HepG2 (cell line): ENCODE results near the gene TMC2. TPM values are rescaled to one million over a fixed set of nuclear protein-coding genes. Genes with fewer than 3 reads are reported as not detected.

Experiments used
- GATAD2A ChIP-seq: IDR thresholded peaks from 2 replicates; pipeline ENCODE4 v1.6.1; 2016
- GTF2F1 ChIP-seq: fragments of 150-350 bp; IDR thresholded peaks from 2 replicates; pipeline ENCODE4 v1.6.1; 2014; ENCODE audit warnings: low read length
- HOXD1 ChIP-seq: sonication (generic); formaldehyde crosslinking; IDR thresholded peaks from 2 replicates; pipeline ENCODE4 v1.5.0; 2020; ENCODE audit warnings: missing genetic modification reagents
- KLF13 ChIP-seq: sonication (generic); formaldehyde crosslinking; IDR thresholded peaks from 2 replicates; pipeline ENCODE4 v1.4.0; 2020; ENCODE audit warnings: mild to moderate bottlenecking, missing genetic modification reagents
- MAFG ChIP-seq: sonication (generic); formaldehyde crosslinking; IDR thresholded peaks from 2 replicates; pipeline ENCODE4 v1.5.1; 2020; ENCODE audit warnings: mild to moderate bottlenecking, missing genetic modification reagents
- MBD4 ChIP-seq: IDR thresholded peaks from 2 replicates; pipeline ENCODE4 v1.6.1; 2012; ENCODE audit warnings: low read length, inconsistent platforms, borderline replicate concordance
- NCOA1 ChIP-seq: sonication (generic); formaldehyde crosslinking; IDR thresholded peaks from 2 replicates; pipeline ENCODE4 v1.9.0; 2021; ENCODE audit warnings: missing genetic modification reagents
- RARA ChIP-seq: IDR thresholded peaks from 2 replicates; pipeline ENCODE4 v1.6.1; 2016; ENCODE audit warnings: missing genetic modification reagents, missing compliant biosample characterization
- REL ChIP-seq: sonication (generic); formaldehyde crosslinking; conservative IDR thresholded peaks from 2 replicates; pipeline ENCODE4 v1.8.0; 2022; ENCODE audit warnings: mild to moderate bottlenecking, missing genetic modification reagents, moderate library complexity
- SMARCC2 ChIP-seq: fragments of 450-650 bp; IDR thresholded peaks from 2 replicates; pipeline ENCODE4 v1.6.1; 2017; ENCODE audit warnings: antibody characterized with exemption, mild to moderate bottlenecking
- SMC3 ChIP-seq: IDR thresholded peaks from 2 replicates; pipeline ENCODE4 v1.6.1; 2011; ENCODE audit warnings: low read length, improper control_type of control experiment
- STAT5B ChIP-seq: sonication (generic); formaldehyde crosslinking; IDR thresholded peaks from 2 replicates; pipeline ENCODE4 v1.4.0; 2020; ENCODE audit warnings: missing genetic modification reagents
- U2AF1 ChIP-seq: fragments of 200-400 bp; formaldehyde crosslinking; optimal IDR thresholded peaks from 2 replicates; pipeline ENCODE3; 2017; ENCODE audit warnings: mild to moderate bottlenecking, low read depth, low read length
- ZNF138 ChIP-seq: sonication (generic); formaldehyde crosslinking; IDR thresholded peaks from 2 replicates; pipeline ENCODE4 v1.5.0; 2020; ENCODE audit warnings: mild to moderate bottlenecking, low read depth, missing genetic modification reagents
- ZNF205 ChIP-seq: IDR thresholded peaks from 2 replicates; pipeline ENCODE4 v1.6.1; 2018; ENCODE audit warnings: missing biosample characterization, missing genetic modification reagents
- ZNF569 ChIP-seq: sonication (generic); formaldehyde crosslinking; IDR thresholded peaks from 2 replicates; pipeline ENCODE4 v1.5.0; 2020; ENCODE audit warnings: mild to moderate bottlenecking, missing genetic modification reagents, moderate library complexity, borderline replicate concordance
- ZNF773 ChIP-seq: sonication (generic); formaldehyde crosslinking; IDR thresholded peaks from 2 replicates; pipeline ENCODE4 v1.4.0; 2020; ENCODE audit warnings: missing genetic modification reagents, borderline replicate concordance
- ZNF781 ChIP-seq: sonication (generic); formaldehyde crosslinking; IDR thresholded peaks from 2 replicates; pipeline ENCODE4 v1.5.1; 2020; ENCODE audit warnings: borderline replicate concordance, mild to moderate bottlenecking, missing genetic modification reagents; ENCODE audit errors: not compliant biosample characterization
- polyA plus RNA-seq, 8 experiments: library from polyadenylated mRNA; depleted of rRNA in 3 of 8; stranded (reverse) in 7 of 8; unstranded in 1 of 8; fragments of >200 nt; fragmentation: Illumina TruSeq in 4 of 8; extraction: Trizol in 4 of 8; gene quantifications; 2 replicates each; pipeline versions ENCODE4 v1.2.1 to v1.2.3, GENCODE V29; 2011 to 2016; ENCODE audit warnings: low read depth in 4 of 8, missing spikeins in 1 of 8, mixed read lengths in 1 of 8; ENCODE audit not compliant: insufficient read depth in 1 of 8
- total RNA-seq, 5 experiments: library from RNA; depleted of rRNA; stranded (reverse); fragments of >200 nt; fragmentation: Illumina TruSeq; extraction: Trizol; gene quantifications; 2 replicates each; pipeline ENCODE4 v1.2.3, GENCODE V29; 2016; ENCODE audit warnings: low read depth in 1 of 5
- TF ChIP-seq, protein P1 (sequence below): sonication (generic); formaldehyde crosslinking; IDR thresholded peaks from 2 replicates; pipeline ENCODE4 v1.4.0; 2020; ENCODE audit warnings: missing genetic modification reagents, mild to moderate bottlenecking, borderline replicate concordance
- TF ChIP-seq, protein P2 (sequence below): sonication (generic); formaldehyde crosslinking; IDR thresholded peaks from 2 replicates; pipeline ENCODE4 v1.8.0; 2022; ENCODE audit warnings: mild to moderate bottlenecking, missing genetic modification reagents
- TF ChIP-seq, protein P3 (sequence below): sonication (generic); formaldehyde crosslinking; IDR thresholded peaks from 2 replicates; pipeline ENCODE4 v1.5.1; 2020; ENCODE audit warnings: missing genetic modification reagents, mild to moderate bottlenecking, borderline replicate concordance
- TF ChIP-seq, protein P4 (sequence below): sonication (generic); formaldehyde crosslinking; conservative IDR thresholded peaks from 2 replicates; pipeline ENCODE4 v1.8.0; 2022; ENCODE audit warnings: low read depth, missing genetic modification reagents

TMC2 gene
- total and polyA plus RNA-seq, 2 of the 13 experiments (the other 11 are each of a cell fraction or from before 2014, with no cell fraction given) = not detected

GRCh38 chr20:2507875-2508630, 28.3 kb upstream of the TMC2 start (continued):
- TF ChIP-seq, protein P1, sequence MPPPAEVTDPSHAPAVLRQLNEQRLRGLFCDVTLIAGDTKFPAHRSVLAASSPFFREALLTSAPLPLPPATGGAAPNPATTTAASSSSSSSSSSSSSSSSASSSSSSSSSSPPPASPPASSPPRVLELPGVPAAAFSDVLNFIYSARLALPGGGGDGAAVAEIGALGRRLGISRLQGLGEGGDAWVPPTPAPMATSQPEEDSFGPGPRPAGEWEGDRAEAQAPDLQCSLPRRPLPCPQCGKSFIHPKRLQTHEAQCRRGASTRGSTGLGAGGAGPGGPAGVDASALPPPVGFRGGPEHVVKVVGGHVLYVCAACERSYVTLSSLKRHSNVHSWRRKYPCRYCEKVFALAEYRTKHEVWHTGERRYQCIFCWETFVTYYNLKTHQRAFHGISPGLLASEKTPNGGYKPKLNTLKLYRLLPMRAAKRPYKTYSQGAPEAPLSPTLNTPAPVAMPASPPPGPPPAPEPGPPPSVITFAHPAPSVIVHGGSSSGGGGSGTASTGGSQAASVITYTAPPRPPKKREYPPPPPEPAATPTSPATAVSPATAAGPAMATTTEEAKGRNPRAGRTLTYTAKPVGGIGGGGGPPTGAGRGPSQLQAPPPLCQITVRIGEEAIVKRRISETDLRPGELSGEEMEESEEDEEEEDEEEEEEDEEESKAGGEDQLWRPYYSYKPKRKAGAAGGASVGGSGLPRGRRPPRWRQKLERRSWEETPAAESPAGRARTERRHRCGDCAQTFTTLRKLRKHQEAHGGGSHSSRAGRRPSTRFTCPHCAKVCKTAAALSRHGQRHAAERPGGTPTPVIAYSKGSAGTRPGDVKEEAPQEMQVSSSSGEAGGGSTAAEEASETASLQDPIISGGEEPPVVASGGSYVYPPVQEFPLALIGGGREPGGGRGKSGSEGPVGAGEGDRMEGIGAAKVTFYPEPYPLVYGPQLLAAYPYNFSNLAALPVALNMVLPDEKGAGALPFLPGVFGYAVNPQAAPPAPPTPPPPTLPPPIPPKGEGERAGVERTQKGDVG (CRISPR knock-in tag) = no peak
- TF ChIP-seq ZNF138 (CRISPR knock-in tag) = no peak
- TF ChIP-seq ZNF569 = no peak
- TF ChIP-seq U2AF1 = no peak
- TF ChIP-seq MAFG = no peak
- TF ChIP-seq SMARCC2 = no peak
- TF ChIP-seq HOXD1 (CRISPR knock-in tag) = no peak
- TF ChIP-seq SMC3 = no peak
- TF ChIP-seq ZNF781 (CRISPR knock-in tag) = no peak
- no peak for TF ChIP-seq REL (CRISPR knock-in tag)
- no peak for TF ChIP-seq KLF13
- TF ChIP-seq GATAD2A = no peak
- TF ChIP-seq, protein P2, sequence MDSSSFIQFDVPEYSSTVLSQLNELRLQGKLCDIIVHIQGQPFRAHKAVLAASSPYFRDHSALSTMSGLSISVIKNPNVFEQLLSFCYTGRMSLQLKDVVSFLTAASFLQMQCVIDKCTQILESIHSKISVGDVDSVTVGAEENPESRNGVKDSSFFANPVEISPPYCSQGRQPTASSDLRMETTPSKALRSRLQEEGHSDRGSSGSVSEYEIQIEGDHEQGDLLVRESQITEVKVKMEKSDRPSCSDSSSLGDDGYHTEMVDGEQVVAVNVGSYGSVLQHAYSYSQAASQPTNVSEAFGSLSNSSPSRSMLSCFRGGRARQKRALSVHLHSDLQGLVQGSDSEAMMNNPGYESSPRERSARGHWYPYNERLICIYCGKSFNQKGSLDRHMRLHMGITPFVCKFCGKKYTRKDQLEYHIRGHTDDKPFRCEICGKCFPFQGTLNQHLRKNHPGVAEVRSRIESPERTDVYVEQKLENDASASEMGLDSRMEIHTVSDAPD (CRISPR knock-in tag) = no peak
- no peak for TF ChIP-seq ZNF773 (CRISPR knock-in tag)
- TF ChIP-seq, protein P3, sequence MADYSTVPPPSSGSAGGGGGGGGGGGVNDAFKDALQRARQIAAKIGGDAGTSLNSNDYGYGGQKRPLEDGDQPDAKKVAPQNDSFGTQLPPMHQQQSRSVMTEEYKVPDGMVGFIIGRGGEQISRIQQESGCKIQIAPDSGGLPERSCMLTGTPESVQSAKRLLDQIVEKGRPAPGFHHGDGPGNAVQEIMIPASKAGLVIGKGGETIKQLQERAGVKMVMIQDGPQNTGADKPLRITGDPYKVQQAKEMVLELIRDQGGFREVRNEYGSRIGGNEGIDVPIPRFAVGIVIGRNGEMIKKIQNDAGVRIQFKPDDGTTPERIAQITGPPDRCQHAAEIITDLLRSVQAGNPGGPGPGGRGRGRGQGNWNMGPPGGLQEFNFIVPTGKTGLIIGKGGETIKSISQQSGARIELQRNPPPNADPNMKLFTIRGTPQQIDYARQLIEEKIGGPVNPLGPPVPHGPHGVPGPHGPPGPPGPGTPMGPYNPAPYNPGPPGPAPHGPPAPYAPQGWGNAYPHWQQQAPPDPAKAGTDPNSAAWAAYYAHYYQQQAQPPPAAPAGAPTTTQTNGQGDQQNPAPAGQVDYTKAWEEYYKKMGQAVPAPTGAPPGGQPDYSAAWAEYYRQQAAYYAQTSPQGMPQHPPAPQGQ (CRISPR knock-in tag) = no peak
- TF ChIP-seq, protein P4, sequence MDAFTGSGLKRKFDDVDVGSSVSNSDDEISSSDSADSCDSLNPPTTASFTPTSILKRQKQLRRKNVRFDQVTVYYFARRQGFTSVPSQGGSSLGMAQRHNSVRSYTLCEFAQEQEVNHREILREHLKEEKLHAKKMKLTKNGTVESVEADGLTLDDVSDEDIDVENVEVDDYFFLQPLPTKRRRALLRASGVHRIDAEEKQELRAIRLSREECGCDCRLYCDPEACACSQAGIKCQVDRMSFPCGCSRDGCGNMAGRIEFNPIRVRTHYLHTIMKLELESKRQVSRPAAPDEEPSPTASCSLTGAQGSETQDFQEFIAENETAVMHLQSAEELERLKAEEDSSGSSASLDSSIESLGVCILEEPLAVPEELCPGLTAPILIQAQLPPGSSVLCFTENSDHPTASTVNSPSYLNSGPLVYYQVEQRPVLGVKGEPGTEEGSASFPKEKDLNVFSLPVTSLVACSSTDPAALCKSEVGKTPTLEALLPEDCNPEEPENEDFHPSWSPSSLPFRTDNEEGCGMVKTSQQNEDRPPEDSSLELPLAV (CRISPR knock-in tag) = no peak
- no peak for TF ChIP-seq GTF2F1
- TF ChIP-seq NCOA1 = no peak
- no peak for TF ChIP-seq RARA
- TF ChIP-seq ZNF205 = 0 out of 2 replicates have a peak, but pooled peaks have one; percentile 12
- TF ChIP-seq MBD4 = no peak
- 0 out of 2 replicates have a peak, but pooled peaks have one; percentile 11 for TF ChIP-seq STAT5B (CRISPR knock-in tag)
